ENCODE data around the gene MPZL1. TPM values are rescaled to one million over a fixed set of nuclear protein-coding genes. Genes with fewer than 3 reads are reported as not detected.

MPZL1 gene
- total RNA-seq, 1 experiment from 2014 or later: 71.7 TPM

- no peak for TF ChIP-seq MYBL2 (CRISPR knock-in tag; IDR thresholded peaks at IDR 0.05)
These were observed 51.7 kb downstream of the MPZL1 start (continued) for GRCh38 chr1:167773516-167773915.

- Mint-ChIP-seq H3K27me3 (ENCODE audit: low read depth) (peaks cover 41% of the 10 kb centered on the region), H3K4me3 (no peak overlapping the region), H3K27ac (no peak overlapping the region), H3K4me1 (peaks cover 6% of the 10 kb centered on the region), H3K36me3 (peaks cover 74% of the 10 kb centered on the region), H3K9me3 (peaks cover 4% of the 10 kb centered on the region; the same call in 1 of the 2 replicates)
- ChIA-PET CTCF (no interaction called here), POLR2A (no interaction called here)
- ATAC-seq (no peak), DNase-seq (ENCODE audit: low spot score) (no peak)
- TF ChIP-seq JAZF1 (CRISPR knock-in tag; IDR thresholded peaks at IDR 0.05) (no peak), CDX4 (CRISPR knock-in tag; IDR thresholded peaks at IDR 0.05; ENCODE audit: borderline replicate concordance) (no peak), MYBL2 (CRISPR knock-in tag; IDR thresholded peaks at IDR 0.05) (no peak), PRDM15 (CRISPR knock-in tag; IDR thresholded peaks at IDR 0.05) (no peak)
These were observed 52.9 kb downstream of the MPZL1 start for GRCh38 chr1:167774710-167775109.

- peaks cover 9% of the 10 kb centered on the region; the same call in 1 of the 2 replicates for H3K9me3 Mint-ChIP-seq
- H3K27ac Mint-ChIP-seq: no peak overlapping the region
- peaks cover 36% of the 10 kb centered on the region for H3K27me3 Mint-ChIP-seq (ENCODE audit: low read depth)
- DNase-seq (ENCODE audit: low spot score) (no peak), ATAC-seq (no peak)
- peaks cover 74% of the 10 kb centered on the region for H3K36me3 Mint-ChIP-seq
- CTCF ChIA-PET: interaction anchor here (1.3 kb wide), 1 partner anchor 307 kb away, joined by 3 read pairs; no protein-coding TSS in a partner anchor
- H3K4me3 Mint-ChIP-seq: no peak overlapping the region
- POLR2A ChIA-PET: no interaction called here
- no peak for TF ChIP-seq MYBL2 (CRISPR knock-in tag; IDR thresholded peaks at IDR 0.05)
- no peak for TF ChIP-seq FOXP4 (CRISPR knock-in tag; IDR thresholded peaks at IDR 0.05)
- TF ChIP-seq ZNF425 (CRISPR knock-in tag; conservative IDR thresholded peaks at IDR 0.05): no peak
- no peak for TF ChIP-seq CDX4 (CRISPR knock-in tag; IDR thresholded peaks at IDR 0.05; ENCODE audit: borderline replicate concordance)
- peaks cover under 1% of the 10 kb centered on the region; the same call in 1 of the 2 replicates for H3K4me1 Mint-ChIP-seq
These were observed 53.4 kb downstream of the MPZL1 start for GRCh38 chr1:167775178-167775577.

GRCh38 chr1:167776151-167776550, 54.4 kb downstream of the MPZL1 start:
- ATAC-seq: no peak
- ChIA-PET POLR2A (no interaction called here), CTCF (interaction anchor here (1.3 kb wide), 1 partner anchor 306 kb away, joined by 3 read pairs; no protein-coding TSS in a partner anchor)
- no peak for DNase-seq (ENCODE audit: low spot score)
- H3K9me3 Mint-ChIP-seq: peaks cover 11% of the 10 kb centered on the region
- peaks cover 73% of the 10 kb centered on the region for H3K36me3 Mint-ChIP-seq
- TF ChIP-seq ZNF219 (CRISPR knock-in tag; IDR thresholded peaks at IDR 0.05; ENCODE audit: borderline replicate concordance) (no peak), IRF1 (CRISPR knock-in tag; IDR thresholded peaks at IDR 0.05) (no peak)
- peaks cover 26% of the 10 kb centered on the region for H3K27me3 Mint-ChIP-seq (ENCODE audit: low read depth)
- H3K27ac Mint-ChIP-seq: no peak overlapping the region
- no peaks in the 10 kb centered on the region for H3K4me1 Mint-ChIP-seq
- no peak overlapping the region for H3K4me3 Mint-ChIP-seq

Measured in WTC11 (cell line).